ENCODE measurements around the gene GNG2.

Gene GNG2

GRCh38 chr14:51960866-51961265 lies 100.5 kb downstream of the GNG2 start:
- no peak overlapping the region for H3K9ac ChIP-seq (ENCODE audit: low read depth, low read length)
- no peaks in the 10 kb centered on the region for H3K9me3 ChIP-seq (ENCODE audit: control insufficient read depth, insufficient read depth, low read length)
- H3K36me3 ChIP-seq (ENCODE audit: insufficient read depth, low read length) = no peaks in the 10 kb centered on the region; the same call in 1 of the 2 replicates
- H3K4me1 ChIP-seq (ENCODE audit: insufficient read depth, low read length) = no peaks in the 10 kb centered on the region

- Histone ChIP-seq H3K4me1 (ENCODE audit: insufficient read depth, low read length) (no peaks in the 10 kb centered on the region), H3K9ac (ENCODE audit: low read depth, low read length) (no peak overlapping the region), H3K9me3 (ENCODE audit: control insufficient read depth, insufficient read depth, low read length) (no peaks in the 10 kb centered on the region), H3K36me3 (ENCODE audit: insufficient read depth, low read length) (no peaks in the 10 kb centered on the region; the same call in 1 of the 2 replicates)
Measured at GRCh38 chr14:51962711-51963110, 102.3 kb downstream of the GNG2 start.

DNA sequence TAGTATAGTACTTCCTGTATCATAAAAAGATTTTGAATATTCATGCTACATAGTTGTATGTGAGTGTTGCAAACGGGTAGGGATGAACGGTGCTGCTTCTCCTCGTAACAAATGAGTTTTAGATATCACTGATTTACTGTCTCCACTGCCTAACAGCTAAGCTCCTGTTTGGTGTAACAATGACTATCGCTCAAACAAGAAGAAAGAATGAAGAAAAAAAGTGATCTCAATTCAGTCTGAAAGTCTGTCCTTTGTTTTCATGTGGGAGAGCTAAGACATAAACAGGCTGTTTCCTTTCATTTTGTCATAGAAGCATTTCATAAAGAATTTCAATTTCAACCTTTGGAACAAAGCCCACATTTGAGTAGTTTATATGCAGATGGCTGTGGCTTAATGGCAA lies 102.9 kb downstream of the GNG2 start:
- Histone ChIP-seq H3K9ac (ENCODE audit: low read depth, low read length) (no peak overlapping the region), H3K9me3 (ENCODE audit: control insufficient read depth, insufficient read depth, low read length) (no peaks in the 10 kb centered on the region), H3K4me1 (ENCODE audit: insufficient read depth, low read length) (no peaks in the 10 kb centered on the region), H3K36me3 (ENCODE audit: insufficient read depth, low read length) (no peaks in the 10 kb centered on the region; the same call in 1 of the 2 replicates)

GRCh38 chr14:51967521-51967920 lies 107.1 kb downstream of the GNG2 start:
- no peaks in the 10 kb centered on the region for H3K36me3 ChIP-seq (ENCODE audit: insufficient read depth, low read length)
- no peaks in the 10 kb centered on the region for H3K4me1 ChIP-seq (ENCODE audit: insufficient read depth, low read length)
- H3K9me3 ChIP-seq (ENCODE audit: control insufficient read depth, insufficient read depth, low read length) = no peaks in the 10 kb centered on the region
- H3K9ac ChIP-seq (ENCODE audit: low read depth, low read length) = no peak overlapping the region

- H3K36me3 ChIP-seq (ENCODE audit: insufficient read depth, low read length) = no peaks in the 10 kb centered on the region
- H3K9me3 ChIP-seq (ENCODE audit: control insufficient read depth, insufficient read depth, low read length) = no peaks in the 10 kb centered on the region
- H3K4me1 ChIP-seq (ENCODE audit: insufficient read depth, low read length) = no peaks in the 10 kb centered on the region
- H3K9ac ChIP-seq (ENCODE audit: low read depth, low read length) = no peak overlapping the region
Measured at GRCh38 chr14:51969852-51970540, 109.6 kb downstream of the GNG2 start.

- Histone ChIP-seq H3K9ac (ENCODE audit: low read depth, low read length) (no peak overlapping the region), H3K9me3 (ENCODE audit: control insufficient read depth, insufficient read depth, low read length) (no peaks in the 10 kb centered on the region), H3K4me1 (ENCODE audit: insufficient read depth, low read length) (no peaks in the 10 kb centered on the region), H3K36me3 (ENCODE audit: insufficient read depth, low read length) (no peaks in the 10 kb centered on the region)
Measured at GRCh38 chr14:51972566-51972965, 112.2 kb downstream of the GNG2 start.

DNA sequence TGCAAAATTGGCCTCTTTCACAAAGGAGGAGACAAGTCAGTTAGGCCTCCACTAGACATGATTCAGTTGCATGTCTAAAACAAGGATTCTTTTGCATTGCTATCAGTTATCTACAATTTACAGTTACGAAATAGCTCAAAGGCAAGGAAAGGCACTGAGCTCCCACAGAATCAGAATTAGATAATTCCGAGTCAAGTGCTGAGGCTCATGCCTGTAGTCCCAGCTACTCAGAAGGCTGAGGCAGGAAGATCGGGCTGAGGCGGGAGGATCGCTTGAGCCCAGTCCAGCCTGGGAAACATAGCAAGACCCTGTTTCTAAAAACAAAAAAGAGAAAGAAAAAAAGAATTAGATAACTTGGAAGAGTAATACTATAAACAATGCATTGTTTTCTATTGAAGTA lies 116.7 kb downstream of the GNG2 start:
- Histone ChIP-seq H3K36me3 (ENCODE audit: insufficient read depth, low read length) (no peaks in the 10 kb centered on the region), H3K9me3 (ENCODE audit: control insufficient read depth, insufficient read depth, low read length) (no peaks in the 10 kb centered on the region), H3K4me1 (ENCODE audit: insufficient read depth, low read length) (no peaks in the 10 kb centered on the region), H3K9ac (ENCODE audit: low read depth, low read length) (no peak overlapping the region)

DNA sequence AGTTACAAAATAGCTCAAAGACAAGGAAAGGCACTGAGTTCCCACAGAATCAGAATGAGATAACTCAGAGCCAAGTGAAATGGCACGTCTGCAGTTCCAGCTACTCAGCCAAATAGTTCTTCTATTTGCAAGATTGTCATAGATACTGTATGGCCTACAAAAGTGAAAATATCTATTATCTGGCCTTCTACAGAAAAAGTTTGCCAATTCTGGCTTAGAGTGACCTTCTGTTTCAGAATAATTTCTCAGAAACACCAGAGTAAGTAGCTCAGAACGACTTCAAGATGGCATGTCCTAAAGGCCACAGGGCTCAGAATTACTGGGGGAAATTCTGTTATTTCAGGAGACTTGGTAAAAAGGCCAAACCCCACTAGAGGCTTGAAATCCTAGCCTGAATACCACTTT lies 118.3 kb downstream of the GNG2 start:
- Histone ChIP-seq H3K9me3 (ENCODE audit: control insufficient read depth, insufficient read depth, low read length) (no peaks in the 10 kb centered on the region), H3K36me3 (ENCODE audit: insufficient read depth, low read length) (no peaks in the 10 kb centered on the region), H3K4me1 (ENCODE audit: insufficient read depth, low read length) (no peaks in the 10 kb centered on the region), H3K9ac (ENCODE audit: low read depth, low read length) (no peak overlapping the region)

GRCh38 chr14:51979088-51979709 lies 118.8 kb downstream of the GNG2 start:
- H3K4me1 ChIP-seq (ENCODE audit: insufficient read depth, low read length) = no peaks in the 10 kb centered on the region
- H3K9me3 ChIP-seq (ENCODE audit: control insufficient read depth, insufficient read depth, low read length) = no peaks in the 10 kb centered on the region

GRCh38 chr14:51981218-51981854 lies 120.9 kb downstream of the GNG2 start:
- H3K9ac ChIP-seq (ENCODE audit: low read depth, low read length) = no peak overlapping the region
- H3K9me3 ChIP-seq (ENCODE audit: control insufficient read depth, insufficient read depth, low read length) = no peaks in the 10 kb centered on the region
- no peaks in the 10 kb centered on the region for H3K4me1 ChIP-seq (ENCODE audit: insufficient read depth, low read length)
- no peaks in the 10 kb centered on the region for H3K36me3 ChIP-seq (ENCODE audit: insufficient read depth, low read length)

More at GRCh38 chr14:51979088-51979709, 118.8 kb downstream of the GNG2 start:
- Histone ChIP-seq H3K36me3 (ENCODE audit: insufficient read depth, low read length) (no peaks in the 10 kb centered on the region), H3K9ac (ENCODE audit: low read depth, low read length) (no peak overlapping the region)

- H3K9ac ChIP-seq (ENCODE audit: low read depth, low read length) = no peak overlapping the region
Measured at GRCh38 chr14:51988221-51988620, 127.8 kb downstream of the GNG2 start.

DNA sequence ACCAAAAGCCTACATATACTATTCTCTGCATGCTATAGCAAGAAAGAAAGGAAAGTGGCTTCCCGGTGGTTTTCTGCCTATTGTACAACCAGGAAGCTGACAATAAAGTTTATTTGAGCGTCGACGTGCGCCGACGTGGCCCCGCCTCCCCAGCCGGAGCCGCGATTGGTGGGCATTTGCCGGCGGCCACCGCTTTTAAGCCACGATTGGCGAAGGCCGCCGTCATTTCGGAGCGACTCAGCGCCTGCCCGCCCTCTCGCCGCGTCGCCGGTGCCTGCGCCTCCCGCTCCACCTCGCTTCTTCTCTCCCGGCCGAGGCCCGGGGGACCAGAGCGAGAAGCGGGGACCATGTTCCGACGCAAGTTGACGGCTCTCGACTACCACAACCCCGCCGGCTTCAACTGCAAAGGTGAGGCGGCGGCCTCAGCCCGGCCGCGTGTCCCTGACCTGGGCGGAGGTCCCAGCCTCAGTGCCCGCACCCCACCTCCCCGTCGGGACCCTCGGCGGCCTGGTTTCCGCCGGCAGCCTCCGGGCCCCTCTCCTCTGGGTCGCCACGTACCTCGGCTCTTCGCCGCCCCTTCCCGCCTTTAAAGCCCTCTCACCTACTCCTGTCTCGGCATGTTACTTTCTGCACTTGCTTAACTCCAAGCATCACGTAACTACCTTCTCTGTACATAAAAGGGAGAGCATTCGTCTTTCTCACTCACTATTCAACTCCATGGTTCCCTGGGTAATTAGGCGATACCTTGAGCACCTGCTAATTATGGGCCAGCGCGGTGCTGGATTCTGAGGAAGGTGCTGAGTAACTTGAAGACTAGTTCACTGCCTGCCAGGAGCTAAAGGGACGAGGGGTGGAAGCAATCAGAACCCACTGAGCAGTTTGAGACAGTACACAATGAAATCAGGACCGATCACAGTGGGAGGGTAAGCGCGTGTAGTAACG lies 129.2 kb downstream of the GNG2 start, which contains the start of gene RTRAF:
Gene RTRAF (plus strand): TSS at position 254 of the 942 bp plus-strand sequence. CDS start 94 bp downstream, at position 348.
- Histone ChIP-seq H3K4me1 (ENCODE audit: insufficient read depth, low read length) (no peaks in the 10 kb centered on the region), H3K9ac (ENCODE audit: low read depth, low read length) (peak within 1 kb of the TSS; percentile 86), H3K9me3 (ENCODE audit: control insufficient read depth, insufficient read depth, low read length) (no peaks in the 10 kb centered on the region), H3K36me3 (ENCODE audit: insufficient read depth, low read length) (peaks cover 4% of the 10 kb centered on the region)

More at GRCh38 chr14:51988221-51988620, 127.8 kb downstream of the GNG2 start:
- Histone ChIP-seq H3K4me1 (ENCODE audit: insufficient read depth, low read length) (no peaks in the 10 kb centered on the region), H3K9me3 (ENCODE audit: control insufficient read depth, insufficient read depth, low read length) (no peaks in the 10 kb centered on the region), H3K36me3 (ENCODE audit: insufficient read depth, low read length) (peaks cover 4% of the 10 kb centered on the region)

GRCh38 chr14:51990488-51990887 lies 130.1 kb downstream of the GNG2 start:
- Histone ChIP-seq H3K9ac (ENCODE audit: low read depth, low read length) (peak overlapping the region; percentile 86), H3K9me3 (ENCODE audit: control insufficient read depth, insufficient read depth, low read length) (no peaks in the 10 kb centered on the region), H3K4me1 (ENCODE audit: insufficient read depth, low read length) (no peaks in the 10 kb centered on the region), H3K36me3 (ENCODE audit: insufficient read depth, low read length) (peaks cover 4% of the 10 kb centered on the region)

Measured in ES-I3 (cell line).